GM03348 (cell line): ENCODE measurements around the gene ADAMTS5.
A peak's percentile ranks its signal among the peaks of the same experiment; 100 is the strongest.

ENCODE experiments used
- DNase-seq: peaks from one replicate; pipeline ENCODE4 v3.0.0; 2012; ENCODE audit warnings: low spot score

The ADAMTS5 gene

GRCh38 chr21:26967062-26967913, at the start of gene ADAMTS5:
ADAMTS5 (minus strand) TSS chr21:26967088; CDS start chr21:26966391, 697 bp downstream.
- DNase-seq = peak; percentile 74

DNA sequence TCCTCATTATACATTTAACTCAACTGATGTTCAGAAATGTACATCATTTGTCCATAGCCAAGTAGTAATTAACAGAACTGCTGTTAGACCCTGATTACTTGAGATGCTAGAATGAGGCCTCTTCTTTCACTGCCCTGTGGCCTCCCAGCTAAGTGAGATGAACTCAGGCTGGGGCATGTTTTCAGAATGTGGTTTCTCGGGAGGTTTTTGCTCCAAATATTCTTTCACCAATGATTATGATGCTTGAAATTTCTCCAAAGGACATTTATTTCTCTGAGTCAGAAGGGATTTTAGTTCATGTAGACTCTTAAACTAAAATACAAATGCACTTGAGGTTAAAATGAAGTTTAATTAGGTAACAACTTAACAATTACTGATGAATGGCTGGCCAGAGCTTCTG, 34.6 kb upstream of the ADAMTS5 start:
- peak; percentile 8 for DNase-seq

GRCh38 chr21:26983576-26983975, 16.7 kb upstream of the ADAMTS5 start:
- DNase-seq = no peak

DNA sequence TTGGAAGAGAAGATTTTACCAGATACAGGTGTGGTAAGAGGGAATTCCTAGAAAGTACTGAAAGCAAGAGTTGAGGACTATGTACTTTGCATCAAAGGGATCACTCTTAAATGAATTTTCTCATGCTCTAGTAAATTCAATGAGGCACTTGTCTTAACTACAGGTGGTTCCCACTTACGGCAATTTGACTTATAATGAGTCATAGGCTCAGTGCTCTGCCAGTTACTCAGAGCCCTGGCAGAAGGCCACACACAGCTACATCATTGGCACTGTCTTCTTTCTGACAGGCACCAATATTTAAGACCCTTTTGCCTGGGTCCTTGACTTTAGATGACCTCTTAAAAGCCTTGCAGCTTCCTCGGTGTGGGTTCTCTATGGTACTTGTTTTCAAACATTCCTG, 15.9 kb upstream of the ADAMTS5 start:
- DNase-seq = no peak

- DNase-seq = peak; percentile 10
Measured at GRCh38 chr21:26977746-26978145, 10.9 kb upstream of the ADAMTS5 start.

DNA sequence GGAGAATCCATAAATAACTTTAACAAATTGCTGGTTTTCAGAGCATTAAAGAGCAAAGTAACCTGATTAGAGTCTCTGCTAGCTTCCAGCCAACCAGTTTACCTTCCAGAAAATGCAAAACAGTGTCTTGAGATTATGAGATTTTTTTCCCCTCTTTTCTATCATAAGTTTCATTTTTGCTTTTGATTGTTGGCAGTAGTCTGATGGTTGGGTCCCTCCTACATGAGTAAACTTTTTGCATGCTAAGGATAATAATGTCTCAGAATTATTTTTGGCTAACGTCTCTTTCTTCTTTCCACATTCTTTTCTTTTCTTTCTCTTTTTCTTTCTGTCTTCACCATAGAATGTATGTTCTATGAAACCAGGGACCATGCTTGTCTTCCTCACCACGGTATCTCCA, 6.3 kb upstream of the ADAMTS5 start:
- no peak for DNase-seq

GRCh38 chr21:26972192-26972591, 5.3 kb upstream of the ADAMTS5 start:
- no peak for DNase-seq

GRCh38 chr21:26969971-26970725, 3.3 kb upstream of the ADAMTS5 start:
- DNase-seq = no peak

DNA sequence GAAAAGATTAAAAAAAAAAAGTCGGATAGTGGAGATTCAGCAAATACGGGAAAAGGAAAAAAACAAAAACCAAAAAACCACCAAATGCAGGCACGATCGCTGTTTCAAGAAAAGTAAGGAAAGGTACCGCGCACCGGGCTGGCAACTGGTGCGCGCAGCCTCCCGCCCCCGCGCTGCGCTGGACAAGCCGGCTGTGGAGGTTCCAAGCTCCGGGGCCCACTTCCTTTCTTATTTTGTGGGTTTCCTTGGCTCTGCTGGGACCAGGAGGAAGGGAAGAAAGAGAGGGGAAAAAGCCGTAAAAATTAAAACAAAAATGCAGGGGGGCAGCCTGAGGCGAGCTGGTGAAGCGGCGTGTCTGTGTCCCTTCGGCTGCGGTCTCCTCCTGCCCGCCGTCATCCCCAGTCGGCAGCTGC, 233 bp downstream of the ADAMTS5 start:
- no peak for DNase-seq

GRCh38 chr21:26965907-26966581, 844 bp downstream of the ADAMTS5 start:
- peak; percentile 68 for DNase-seq

- peak; percentile 62 for DNase-seq
Measured at GRCh38 chr21:26965040-26965906, 1.6 kb downstream of the ADAMTS5 start.

GRCh38 chr21:26964170-26964778, 2.6 kb downstream of the ADAMTS5 start:
- DNase-seq = peak; percentile 77

DNA sequence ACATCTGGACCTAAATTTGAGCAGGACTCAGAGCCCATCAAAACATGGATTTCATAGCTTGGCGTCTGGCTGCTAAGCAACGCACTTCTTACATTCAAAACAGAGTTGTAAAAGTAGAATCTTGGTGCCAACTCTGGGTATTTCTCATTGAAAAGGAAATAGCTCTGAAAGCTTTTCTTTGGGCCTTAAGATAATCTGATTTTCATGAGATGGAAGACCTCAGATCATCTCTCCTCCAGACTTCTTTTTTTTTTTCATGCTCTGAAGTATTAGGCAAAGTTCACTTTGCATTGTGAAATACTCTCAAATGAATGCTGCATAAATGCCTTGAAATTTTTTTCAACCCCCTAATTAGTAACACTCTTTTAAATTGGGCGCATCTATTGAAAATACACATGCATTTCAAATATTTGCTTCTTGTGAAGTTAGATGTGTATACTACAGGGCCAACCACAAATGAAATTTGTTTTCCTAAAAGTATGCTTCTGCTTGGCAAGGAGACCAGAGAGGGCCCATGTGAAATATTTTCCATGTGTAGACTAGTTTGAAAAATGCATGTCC, 4.2 kb downstream of the ADAMTS5 start:
- DNase-seq = peak; percentile 31

DNA sequence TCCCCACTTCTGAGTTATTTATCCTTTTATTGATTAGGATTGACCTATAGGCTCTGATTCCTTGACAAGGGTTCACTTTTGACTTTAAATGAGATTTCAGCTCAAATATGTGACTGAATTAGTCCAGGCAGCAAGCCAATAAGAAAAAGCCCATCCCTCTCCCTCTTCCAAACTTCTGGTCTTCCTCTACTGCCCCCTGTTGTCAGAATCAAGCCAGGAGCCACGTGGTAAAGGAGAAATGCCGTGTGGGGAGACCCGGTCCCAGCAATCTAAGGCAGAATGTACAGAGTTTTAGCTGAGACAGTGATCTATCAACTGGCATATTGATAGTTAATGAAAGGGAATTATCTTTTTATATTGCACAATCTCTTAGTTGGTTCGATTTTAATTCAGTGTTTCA, 5.2 kb downstream of the ADAMTS5 start:
- DNase-seq = no peak

DNA sequence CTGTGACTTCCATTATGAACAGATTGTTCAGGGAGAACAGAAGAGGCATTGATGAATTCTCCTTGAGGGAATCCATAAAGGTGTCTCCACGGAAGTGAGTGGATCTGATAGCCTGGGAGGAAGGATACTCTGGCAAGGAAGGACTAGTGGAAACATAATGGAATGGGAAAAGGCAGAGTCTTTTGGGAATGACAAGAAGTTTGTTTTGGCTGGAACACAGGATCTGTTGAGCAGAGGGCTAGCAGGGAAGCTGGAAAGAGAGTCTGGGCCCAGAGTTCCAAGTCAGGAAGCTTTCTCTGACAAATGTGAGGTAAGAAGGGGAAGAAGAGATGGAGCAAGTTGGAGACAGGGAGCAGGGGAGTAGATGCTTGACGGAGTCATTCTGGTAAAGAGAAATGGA, 8.1 kb downstream of the ADAMTS5 start:
- DNase-seq = no peak

GRCh38 chr21:26956813-26957212, 10.1 kb downstream of the ADAMTS5 start:
- no peak for DNase-seq

DNA sequence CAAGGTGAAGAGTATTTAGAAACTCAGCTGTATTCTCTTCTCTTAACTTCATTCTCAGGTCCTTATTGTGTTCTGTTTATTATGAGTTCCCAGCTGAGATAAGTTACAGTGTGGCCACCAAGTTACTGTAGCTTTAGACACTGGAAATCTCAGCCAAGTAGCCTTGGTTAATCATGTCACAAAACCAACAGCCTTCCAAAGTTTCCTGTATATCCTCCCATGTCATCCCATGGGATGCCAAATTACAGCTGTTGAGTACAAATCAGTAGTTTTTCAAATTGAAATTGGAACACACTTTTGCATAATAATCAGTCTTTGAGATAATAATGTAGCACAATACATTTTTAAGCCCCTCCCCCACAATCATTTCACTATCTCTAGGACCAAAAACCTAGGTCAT, 10.7 kb downstream of the ADAMTS5 start:
- no peak for DNase-seq

- no peak for DNase-seq
Measured at GRCh38 chr21:26954662-26955121, 12.2 kb downstream of the ADAMTS5 start.

DNA sequence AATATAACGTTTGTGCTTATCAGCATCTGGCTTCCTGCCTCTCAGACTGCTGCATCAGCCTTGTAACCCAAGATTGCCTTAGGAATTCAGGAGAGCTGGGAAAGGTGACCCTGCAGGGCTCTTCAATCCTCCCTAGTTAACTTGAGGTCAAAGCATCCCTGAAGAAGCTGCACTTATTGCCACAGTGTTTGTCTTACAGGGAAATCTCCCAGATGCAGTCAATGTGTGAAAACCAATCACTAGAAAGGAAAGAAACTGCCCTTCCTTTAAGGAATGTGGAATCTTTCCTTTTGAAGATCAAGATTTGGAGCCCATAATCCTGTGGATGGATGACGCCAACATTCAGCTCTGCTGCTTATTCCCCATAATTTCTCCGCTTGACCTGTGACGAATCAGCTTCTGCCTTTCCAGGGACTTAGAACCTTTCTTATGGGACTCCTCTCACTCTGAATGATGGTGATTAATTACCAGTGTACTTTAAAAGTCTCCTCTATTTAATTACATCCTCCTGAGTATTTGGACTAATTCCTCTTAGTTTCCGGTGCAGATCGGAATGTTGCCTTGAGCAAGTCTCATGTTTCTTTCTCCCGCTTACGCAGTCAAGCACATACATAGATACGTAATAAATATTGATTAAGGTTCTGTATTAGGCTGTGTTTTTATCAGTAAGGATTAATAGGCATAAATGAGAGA, 14.4 kb downstream of the ADAMTS5 start:
- no peak for DNase-seq

DNA sequence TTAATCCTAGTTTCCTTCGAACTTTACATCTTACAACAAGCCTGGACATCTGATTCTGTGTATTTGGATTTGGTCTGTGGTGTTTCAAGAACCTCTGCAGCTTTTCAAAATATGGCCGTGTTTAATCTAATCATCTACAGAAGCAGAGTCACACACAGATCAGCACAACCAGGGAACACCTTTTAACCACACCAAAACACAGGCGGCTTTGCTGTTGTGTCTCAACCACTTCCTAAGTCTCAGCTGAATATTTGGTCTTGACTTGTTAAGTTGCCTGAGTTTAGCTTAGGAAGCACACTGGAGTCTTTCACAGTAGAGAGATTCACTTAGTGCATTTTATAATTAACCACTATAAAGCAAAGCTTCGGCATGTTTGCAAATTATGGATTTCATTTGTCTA, 17.1 kb downstream of the ADAMTS5 start:
- DNase-seq = no peak
